ENCODE results near the gene UGT1A3. TPM values are rescaled to one million over a fixed set of nuclear protein-coding genes. Genes with fewer than 3 reads are reported as not detected.
"Not testable (repeated sequence)": the region's sequence is repeated elsewhere in the genome, so short reads cannot be mapped to it uniquely, and the experiment has no call there.

Gene UGT1A3
- total RNA-seq, 2 experiments from 2014 or later: not detected

GRCh38 chr2:233718552-233718951, 10.3 kb upstream of the UGT1A3 start, which contains the start of gene UGT1A4:
UGT1A4 (plus strand) TSS chr2:233718736; CDS start chr2:233718821, 85 bp downstream.
- Mint-ChIP-seq H3K27me3 (peaks cover 18% of the 10 kb centered on the region), H3K27ac (no peak within 1 kb of the TSS), H3K36me3 (ENCODE audit: low read depth) (no peaks in the 10 kb centered on the region), H3K4me3 (no peak within 1 kb of the TSS), H3K4me1 (peaks cover 5% of the 10 kb centered on the region), H3K9me3 (no peaks in the 10 kb centered on the region)
- DNase-seq: no peak
- ChIA-PET CTCF (no interaction called here), POLR2A (no interaction called here)

- DNase-seq; H3K27ac Mint-ChIP-seq; H3K36me3 Mint-ChIP-seq (ENCODE audit: low read depth); H3K9me3 Mint-ChIP-seq; H3K4me3 Mint-ChIP-seq; H3K4me1 Mint-ChIP-seq; POLR2A ChIA-PET; CTCF ChIA-PET: not testable (repeated sequence)
- H3K27me3 Mint-ChIP-seq: peaks cover 27% of the 10 kb centered on the region
Measured at GRCh38 chr2:233736868-233737653, 8.2 kb downstream of the UGT1A3 start.

GRCh38 chr2:233740870-233741269, 12.0 kb downstream of the UGT1A3 start:
- no peaks in the 10 kb centered on the region for H3K9me3 Mint-ChIP-seq
- CTCF ChIA-PET: no interaction called here

GRCh38 chr2:233743464-233744259, 14.8 kb downstream of the UGT1A3 start:
- Mint-ChIP-seq H3K36me3 (ENCODE audit: low read depth) (no peaks in the 10 kb centered on the region), H3K4me3 (no peak overlapping the region), H3K27me3 (peaks cover 10% of the 10 kb centered on the region), H3K4me1 (no peaks in the 10 kb centered on the region), H3K27ac (no peak overlapping the region), H3K9me3 (no peaks in the 10 kb centered on the region)
- CTCF ChIA-PET: no interaction called here
- DNase-seq: no peak
- POLR2A ChIA-PET: no interaction called here

More at GRCh38 chr2:233740870-233741269, 12.0 kb downstream of the UGT1A3 start:
- Mint-ChIP-seq H3K27ac (no peak overlapping the region), H3K27me3 (peaks cover 11% of the 10 kb centered on the region), H3K4me3 (no peak overlapping the region), H3K36me3 (ENCODE audit: low read depth) (no peaks in the 10 kb centered on the region), H3K4me1 (no peaks in the 10 kb centered on the region)
- POLR2A ChIA-PET: no interaction called here
- DNase-seq: no peak

GRCh38 chr2:233745073-233745755, 16.4 kb downstream of the UGT1A3 start:
- CTCF ChIA-PET: no interaction called here
- POLR2A ChIA-PET: no interaction called here
- H3K4me1 Mint-ChIP-seq: no peaks in the 10 kb centered on the region
- no peak for DNase-seq
- peaks cover 6% of the 10 kb centered on the region for H3K9me3 Mint-ChIP-seq
- peaks cover 5% of the 10 kb centered on the region for H3K27me3 Mint-ChIP-seq
- H3K4me3 Mint-ChIP-seq: no peak overlapping the region
- no peak overlapping the region for H3K27ac Mint-ChIP-seq
- H3K36me3 Mint-ChIP-seq (ENCODE audit: low read depth): no peaks in the 10 kb centered on the region

GRCh38 chr2:233745838-233746237, 17.0 kb downstream of the UGT1A3 start:
- H3K4me3 Mint-ChIP-seq; DNase-seq; H3K27ac Mint-ChIP-seq; H3K36me3 Mint-ChIP-seq (ENCODE audit: low read depth); POLR2A ChIA-PET; H3K27me3 Mint-ChIP-seq; H3K9me3 Mint-ChIP-seq; H3K4me1 Mint-ChIP-seq; CTCF ChIA-PET: not testable (repeated sequence)

- H3K27ac Mint-ChIP-seq: no peak overlapping the region
Measured at GRCh38 chr2:233746475-233747282, 17.8 kb downstream of the UGT1A3 start.

GRCh38 chr2:233747283-233747544, 18.4 kb downstream of the UGT1A3 start:
- ChIA-PET POLR2A (no interaction called here), CTCF (no interaction called here)
- Mint-ChIP-seq H3K4me3 (no peak overlapping the region), H3K9me3 (peaks cover 12% of the 10 kb centered on the region), H3K27ac (no peak overlapping the region), H3K27me3 (peaks cover 4% of the 10 kb centered on the region), H3K36me3 (ENCODE audit: low read depth) (no peaks in the 10 kb centered on the region), H3K4me1 (no peaks in the 10 kb centered on the region)
- DNase-seq: no peak

More at GRCh38 chr2:233746475-233747282, 17.8 kb downstream of the UGT1A3 start:
- no peaks in the 10 kb centered on the region for H3K36me3 Mint-ChIP-seq (ENCODE audit: low read depth)
- H3K27me3 Mint-ChIP-seq: peaks cover 4% of the 10 kb centered on the region
- ChIA-PET POLR2A (no interaction called here), CTCF (no interaction called here)
- H3K4me3 Mint-ChIP-seq: no peak overlapping the region
- peaks cover 12% of the 10 kb centered on the region for H3K9me3 Mint-ChIP-seq
- no peaks in the 10 kb centered on the region for H3K4me1 Mint-ChIP-seq
- DNase-seq: no peak

- CTCF ChIA-PET; H3K27ac Mint-ChIP-seq; H3K27me3 Mint-ChIP-seq; POLR2A ChIA-PET; DNase-seq; H3K4me1 Mint-ChIP-seq; H3K36me3 Mint-ChIP-seq (ENCODE audit: low read depth); H3K4me3 Mint-ChIP-seq: not testable (repeated sequence)
- peaks cover 12% of the 10 kb centered on the region for H3K9me3 Mint-ChIP-seq
Measured at GRCh38 chr2:233750689-233751088, 21.8 kb downstream of the UGT1A3 start.

- not testable (repeated sequence) for H3K36me3 Mint-ChIP-seq (ENCODE audit: low read depth)
Measured at GRCh38 chr2:233751212-233752009, 22.6 kb downstream of the UGT1A3 start.

GRCh38 chr2:233754872-233755611, 26.2 kb downstream of the UGT1A3 start:
- H3K4me1 Mint-ChIP-seq: no peaks in the 10 kb centered on the region
- peaks cover 8% of the 10 kb centered on the region for H3K9me3 Mint-ChIP-seq
- ChIA-PET CTCF (no interaction called here), POLR2A (no interaction called here)
- no peak overlapping the region for H3K27ac Mint-ChIP-seq
- H3K4me3 Mint-ChIP-seq: no peak overlapping the region
- H3K36me3 Mint-ChIP-seq (ENCODE audit: low read depth): no peaks in the 10 kb centered on the region
- DNase-seq: no peak
- peaks cover 3% of the 10 kb centered on the region for H3K27me3 Mint-ChIP-seq

More at GRCh38 chr2:233751212-233752009, 22.6 kb downstream of the UGT1A3 start:
- H3K4me3 Mint-ChIP-seq, POLR2A ChIA-PET, CTCF ChIA-PET, H3K27me3 Mint-ChIP-seq, H3K4me1 Mint-ChIP-seq, DNase-seq, H3K27ac Mint-ChIP-seq: not testable (repeated sequence)
- peaks cover 12% of the 10 kb centered on the region for H3K9me3 Mint-ChIP-seq
